GM21786 (cell line): Measurements from ENCODE around the gene CUL5.
"Not testable (repeated sequence)": the region's sequence is repeated elsewhere in the genome, so short reads cannot be mapped to it uniquely, and the experiment has no call there.

Source experiments
- ATAC-seq: cut with Tn5 transposase; IDR thresholded peaks from one replicate; pipeline ENCODE4 v1.9.1; 2021; ENCODE audit not compliant: unreplicated experiment

CUL5 gene

DNA sequence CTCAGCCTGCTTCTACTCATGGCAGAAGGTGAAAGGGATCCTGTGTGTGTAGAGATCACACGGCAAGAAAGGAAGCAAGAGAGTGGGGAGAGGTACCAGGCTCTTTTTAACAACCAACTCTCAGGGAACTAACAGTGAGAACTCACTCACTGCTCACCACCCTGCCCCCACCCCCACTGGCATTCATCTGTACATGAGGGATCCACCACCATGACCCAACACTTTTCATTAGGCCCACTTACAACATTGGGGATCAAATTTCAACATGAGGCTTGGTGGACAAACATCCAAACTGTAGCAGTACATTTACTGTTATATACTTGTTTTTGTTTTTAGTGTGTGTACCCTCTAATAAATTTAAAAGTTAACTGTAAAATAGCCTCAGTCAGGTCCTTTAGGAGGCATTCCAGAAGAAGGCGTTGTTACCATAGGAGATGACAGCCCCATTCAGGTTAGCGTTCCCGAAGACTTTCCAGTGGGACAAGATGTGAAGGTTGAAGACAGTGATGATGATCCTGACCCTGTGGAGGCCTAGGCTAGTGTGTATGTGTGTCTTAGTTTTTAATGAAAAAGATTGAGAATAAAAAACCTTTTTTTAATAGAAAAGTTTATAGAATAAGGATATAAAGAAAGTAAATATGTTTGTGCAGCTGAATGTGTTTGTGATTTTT lies 11.3 kb downstream of the CUL5 start:
- ATAC-seq, result no peak

DNA sequence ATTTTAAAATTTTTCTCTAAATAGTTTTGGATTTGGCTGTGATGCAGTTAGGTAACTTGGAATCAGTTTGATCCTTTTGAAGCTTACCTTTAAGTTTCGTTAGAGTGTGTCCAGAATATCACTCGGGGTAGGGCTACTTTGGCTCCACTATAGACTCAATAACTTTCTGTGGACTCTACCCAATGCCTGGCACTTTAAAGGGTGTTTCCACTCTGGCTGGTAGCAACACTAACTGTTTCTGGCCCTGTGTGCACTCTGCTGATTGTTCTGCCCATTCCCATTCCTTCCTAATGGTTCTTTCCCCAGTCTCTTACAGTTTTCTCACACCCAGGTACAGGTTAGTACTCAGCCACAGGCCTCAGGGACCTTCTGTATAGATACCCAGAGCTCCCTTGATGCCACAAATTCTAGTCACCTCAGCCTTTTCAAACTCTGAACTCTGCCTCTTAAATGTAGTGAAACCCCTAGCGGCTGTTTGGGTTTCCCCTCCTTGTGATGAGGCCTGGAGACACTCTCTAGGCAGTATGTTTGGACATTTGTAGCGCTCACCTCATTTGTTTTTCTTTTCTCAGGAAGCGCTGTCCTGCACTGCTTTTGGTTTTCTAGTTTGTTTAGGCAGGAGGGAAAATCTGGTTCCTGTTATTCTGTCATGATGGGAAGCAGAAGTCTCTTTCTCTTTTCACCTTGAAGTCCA lies 16.8 kb downstream of the CUL5 start:
- peak; percentile 94 for ATAC-seq

DNA sequence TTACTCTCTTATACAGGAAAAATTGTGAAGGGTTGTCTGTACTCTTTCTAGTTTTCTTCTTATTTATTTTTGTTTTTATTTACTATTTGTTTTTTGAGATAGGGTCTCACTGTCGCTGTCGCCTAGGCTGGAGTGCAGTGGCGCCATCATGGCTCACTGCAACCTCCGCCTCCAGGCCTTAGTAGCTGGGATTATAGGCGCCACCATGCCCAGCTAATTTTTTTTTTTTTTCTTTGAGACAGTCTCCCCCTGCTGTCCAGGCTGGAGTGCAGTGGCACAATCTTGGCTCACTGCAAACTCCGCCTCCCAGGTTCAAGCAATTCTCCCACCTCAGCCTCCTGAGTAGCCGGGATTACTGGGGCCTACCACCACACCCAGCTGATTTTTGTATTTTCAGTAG lies 18.4 kb downstream of the CUL5 start:
- ATAC-seq, result no peak

DNA sequence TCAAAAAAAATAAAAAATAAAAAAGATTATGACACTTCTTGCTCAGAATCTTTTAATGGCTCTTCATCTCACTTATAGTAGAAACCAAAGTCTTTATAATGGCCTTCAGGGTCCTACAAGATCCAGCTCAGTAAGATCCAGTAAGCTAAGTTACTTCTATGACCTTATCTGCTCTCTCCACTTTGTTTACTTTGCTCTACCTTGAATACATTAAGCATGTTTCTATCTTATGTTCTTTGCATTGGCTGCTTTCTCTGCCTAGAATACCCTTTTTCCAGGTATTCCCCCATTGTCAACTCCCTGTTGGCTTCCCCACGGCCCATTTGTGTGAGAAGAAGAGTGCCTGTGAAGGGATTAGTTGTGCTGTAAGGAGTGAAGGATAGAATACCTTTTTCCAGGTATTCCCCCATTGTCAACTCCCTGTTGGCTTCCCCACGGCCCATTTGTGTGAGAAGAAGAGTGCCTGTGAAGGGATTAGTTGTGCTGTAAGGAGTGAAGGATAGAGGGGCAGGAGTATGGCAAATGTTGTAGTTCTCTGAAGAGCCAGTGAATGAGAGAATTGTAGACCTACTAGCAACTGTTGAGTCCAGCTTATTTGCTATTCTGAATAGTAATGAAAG lies 20.2 kb downstream of the CUL5 start:
- not testable (repeated sequence) for ATAC-seq

DNA sequence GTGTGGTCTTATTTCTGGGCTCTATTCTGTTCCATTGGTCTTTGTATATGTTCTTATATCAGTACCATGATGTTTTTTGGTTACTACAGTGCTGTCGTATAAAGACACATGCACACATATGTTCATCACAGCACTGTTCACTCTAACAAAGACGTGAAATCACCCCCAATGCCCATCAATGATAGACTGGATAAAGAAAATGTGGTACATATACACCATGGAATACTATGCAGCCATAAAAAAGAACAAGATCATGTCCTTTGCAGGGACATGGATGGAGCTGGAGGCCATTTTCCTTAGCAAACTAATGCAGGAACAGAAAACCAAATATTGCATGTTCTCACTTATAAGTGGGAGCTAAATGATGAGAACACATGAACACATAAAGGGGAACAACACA lies 22.9 kb downstream of the CUL5 start:
- ATAC-seq, result not testable (repeated sequence)

DNA sequence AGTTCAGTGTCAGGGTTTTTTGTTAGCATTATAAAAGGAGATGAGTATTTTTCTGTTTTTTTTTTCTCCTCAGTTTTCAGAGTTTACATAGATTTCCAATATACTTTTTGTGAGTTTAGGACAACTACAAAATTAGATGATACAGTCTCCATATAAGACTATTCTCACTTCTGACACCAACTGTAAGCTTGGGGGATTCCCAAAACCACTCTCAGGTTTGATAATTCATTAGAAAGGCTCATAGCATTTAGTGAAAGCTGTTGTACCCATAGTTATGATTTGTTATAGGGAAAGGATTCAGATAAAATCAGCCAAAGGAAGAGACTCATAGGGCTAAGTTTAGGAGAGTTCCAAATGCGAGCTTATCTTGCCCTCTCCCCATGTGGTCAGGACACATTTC lies 24.1 kb downstream of the CUL5 start:
- no peak for ATAC-seq

DNA sequence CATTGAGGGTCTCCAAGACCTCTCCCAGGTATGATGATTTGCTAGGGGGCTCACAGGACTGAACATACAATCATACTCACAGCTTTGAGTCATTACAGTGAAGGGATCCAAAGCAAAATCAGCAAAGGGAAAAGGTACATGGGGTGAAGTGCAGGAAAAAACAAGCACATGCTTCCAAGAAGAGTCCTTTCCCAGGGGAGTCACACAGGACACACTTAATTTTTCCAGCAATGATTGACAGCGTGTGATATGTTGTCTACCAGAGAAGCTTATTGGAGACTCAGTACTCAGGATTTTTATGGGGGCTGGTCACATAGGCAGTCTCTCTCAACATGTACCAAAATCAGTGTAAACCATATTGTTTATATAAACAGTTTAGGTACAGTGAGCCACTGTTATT lies 25.3 kb downstream of the CUL5 start:
- ATAC-seq, result no peak

DNA sequence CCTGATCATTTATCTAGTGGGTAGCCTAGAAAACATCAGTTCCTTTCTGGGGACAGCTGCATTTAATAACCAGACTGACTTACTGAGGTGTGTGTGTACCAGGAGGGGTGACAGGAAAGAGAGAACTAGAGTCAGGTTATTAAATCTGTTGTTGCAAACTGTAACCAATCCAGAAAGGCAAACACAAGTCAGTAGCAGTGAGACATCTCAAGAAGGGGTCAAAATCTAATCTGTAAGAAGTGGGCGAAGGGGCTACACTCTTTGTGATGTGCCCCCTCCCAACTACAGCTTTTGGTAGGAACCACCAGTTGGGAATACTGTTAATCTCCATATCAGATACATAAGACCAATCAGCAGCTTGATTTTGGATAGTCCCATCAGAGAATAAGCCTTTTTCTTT lies 26.3 kb downstream of the CUL5 start:
- ATAC-seq, result no peak

DNA sequence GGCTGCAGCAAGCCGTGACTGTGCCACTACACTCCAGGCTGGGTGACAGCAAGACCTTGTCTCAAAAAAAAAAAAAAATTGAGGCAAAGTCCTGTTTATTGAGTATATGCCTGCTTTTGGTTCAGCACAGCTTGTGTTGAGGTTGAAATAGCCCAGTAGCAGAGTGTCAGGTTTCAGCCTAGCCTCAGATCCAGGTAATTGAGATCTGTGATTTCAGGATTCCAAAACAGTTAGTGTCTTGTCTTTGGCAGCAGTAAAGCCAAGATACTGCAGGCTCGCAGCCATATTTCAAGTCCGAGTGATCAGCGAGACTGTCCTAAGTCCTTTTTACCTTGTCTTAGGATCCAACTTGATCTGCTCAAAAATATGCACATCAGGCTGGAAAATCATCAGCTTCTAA lies 27.0 kb downstream of the CUL5 start:
- no peak for ATAC-seq

DNA sequence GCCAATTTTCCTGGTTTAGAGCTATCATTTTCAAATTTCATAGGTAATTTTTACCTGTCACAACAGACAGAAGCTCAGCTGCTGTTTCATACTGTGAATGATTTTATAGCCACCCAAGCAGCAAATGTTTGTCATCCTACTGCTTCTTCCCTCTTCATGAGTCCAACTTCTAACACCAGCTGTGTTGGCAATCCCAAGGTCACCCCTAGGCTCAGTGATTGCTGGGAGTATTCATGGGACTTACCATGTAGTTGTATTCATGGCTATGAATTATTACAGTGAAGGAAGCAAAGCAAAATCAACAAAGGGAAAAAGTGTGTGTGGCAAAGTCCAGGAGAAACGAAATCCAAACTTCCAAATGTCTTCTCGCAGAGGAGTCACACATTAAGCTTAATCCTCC lies 28.5 kb downstream of the CUL5 start:
- ATAC-seq, result no peak

DNA sequence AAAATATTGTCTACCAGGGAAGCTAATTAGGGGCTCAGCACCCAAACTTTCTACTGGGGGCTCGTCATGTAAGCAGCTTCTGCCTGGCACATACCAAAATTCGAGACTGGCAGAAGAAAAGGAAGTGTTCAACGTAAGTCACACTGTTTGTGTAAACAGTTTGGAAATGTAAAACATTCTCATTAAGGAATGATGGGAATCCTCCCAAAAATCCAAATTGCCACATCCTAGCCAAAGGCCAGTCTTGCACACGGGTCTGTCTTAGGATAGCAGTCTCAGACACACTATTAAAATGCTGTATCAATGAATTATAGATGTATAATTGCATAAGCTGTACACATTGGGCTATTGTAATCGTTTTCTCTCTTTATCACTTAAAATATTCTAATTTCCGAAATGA lies 28.9 kb downstream of the CUL5 start:
- no peak for ATAC-seq

DNA sequence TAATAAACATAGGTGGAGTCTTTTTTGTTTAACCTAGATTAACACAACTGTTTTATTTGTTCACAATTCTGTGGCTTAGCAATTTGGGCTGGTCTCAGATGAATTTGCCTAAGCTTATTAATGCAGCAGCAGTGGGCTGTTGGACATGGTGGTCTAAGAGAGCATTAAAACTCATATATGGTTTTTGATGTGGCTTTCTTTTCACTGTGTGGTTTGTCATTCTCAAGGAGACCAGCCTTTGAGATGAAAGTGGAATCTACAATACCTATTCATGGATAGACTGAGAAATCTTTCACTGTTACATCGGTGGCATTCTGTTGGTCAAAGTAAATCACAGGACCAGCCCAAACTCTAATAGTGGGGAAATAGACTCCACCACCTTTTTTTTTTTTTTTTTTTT lies 39.6 kb downstream of the CUL5 start:
- no peak for ATAC-seq

DNA sequence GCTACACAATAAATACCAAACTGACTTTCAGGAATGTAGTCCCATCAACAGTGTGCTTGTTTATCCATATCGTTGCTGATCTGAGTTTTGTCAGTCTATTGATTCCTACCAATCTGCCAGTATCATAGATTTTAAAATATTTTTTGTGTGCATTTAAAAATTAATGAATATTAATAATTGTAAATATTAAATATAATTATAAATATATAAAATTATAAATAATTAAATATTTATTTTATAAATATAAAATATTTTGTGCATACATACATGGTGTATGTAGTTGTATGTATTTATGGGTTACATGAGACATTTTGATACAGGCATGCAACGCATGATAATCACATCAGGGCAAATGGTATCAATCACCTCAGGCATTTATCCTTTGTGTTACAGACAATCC lies 53.6 kb downstream of the CUL5 start:
- ATAC-seq, result no peak

DNA sequence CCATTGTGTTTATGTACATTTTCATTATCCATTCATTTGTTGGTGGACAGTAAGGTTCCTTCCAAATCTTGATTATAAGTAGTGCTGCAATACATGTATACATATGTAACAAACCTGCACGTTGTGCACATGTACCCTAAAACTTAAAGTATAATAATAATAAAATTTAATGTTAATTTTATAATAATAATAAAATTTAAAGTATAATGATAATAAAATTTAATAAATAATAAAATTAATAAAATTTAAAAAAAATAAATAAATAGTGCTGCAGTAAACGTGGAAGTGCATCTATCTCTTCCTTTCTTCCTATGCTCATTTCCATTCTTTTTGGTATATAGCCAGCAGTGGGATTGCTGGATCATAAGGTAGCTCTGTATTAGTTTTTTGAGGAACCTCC lies 54.7 kb downstream of the CUL5 start:
- ATAC-seq, result no peak

DNA sequence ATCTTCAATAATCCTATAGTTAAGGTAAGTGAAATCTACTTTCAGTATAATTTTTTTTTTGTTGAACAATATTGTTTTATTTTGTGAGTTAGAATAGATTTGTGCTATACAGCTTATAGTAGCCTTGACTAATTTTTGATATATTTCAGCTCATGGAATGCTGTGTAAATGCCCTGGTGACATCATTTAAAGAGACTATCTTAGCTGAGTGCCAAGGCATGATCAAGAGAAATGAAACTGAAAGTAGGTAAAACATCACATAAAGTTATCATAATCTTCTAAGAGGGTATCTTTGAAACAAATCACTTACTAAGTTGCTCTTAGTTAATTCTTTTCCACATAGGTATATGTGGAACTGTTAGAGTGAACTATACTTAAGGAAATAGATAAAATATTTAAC lies 61.2 kb downstream of the CUL5 start:
- peak; percentile 73 for ATAC-seq

DNA sequence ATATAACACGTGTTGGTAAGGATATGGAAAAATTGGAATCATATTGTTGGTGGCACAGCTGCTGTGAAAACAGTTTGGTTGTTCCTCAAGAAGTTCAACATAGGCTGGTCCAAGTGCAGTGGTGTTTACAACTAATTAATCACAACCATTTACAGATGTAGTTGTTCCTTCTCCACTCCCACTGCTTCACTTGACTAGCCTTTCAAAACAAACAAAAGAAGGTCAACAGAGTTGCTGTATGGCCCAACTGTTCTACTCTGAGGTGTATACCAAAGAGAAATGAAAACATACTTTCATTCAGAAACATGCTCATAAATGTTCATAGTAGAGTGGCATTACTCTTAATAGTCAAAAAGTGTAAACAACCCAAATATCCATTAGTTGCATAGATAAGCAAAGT lies 76.1 kb downstream of the CUL5 start:
- ATAC-seq, result no peak

DNA sequence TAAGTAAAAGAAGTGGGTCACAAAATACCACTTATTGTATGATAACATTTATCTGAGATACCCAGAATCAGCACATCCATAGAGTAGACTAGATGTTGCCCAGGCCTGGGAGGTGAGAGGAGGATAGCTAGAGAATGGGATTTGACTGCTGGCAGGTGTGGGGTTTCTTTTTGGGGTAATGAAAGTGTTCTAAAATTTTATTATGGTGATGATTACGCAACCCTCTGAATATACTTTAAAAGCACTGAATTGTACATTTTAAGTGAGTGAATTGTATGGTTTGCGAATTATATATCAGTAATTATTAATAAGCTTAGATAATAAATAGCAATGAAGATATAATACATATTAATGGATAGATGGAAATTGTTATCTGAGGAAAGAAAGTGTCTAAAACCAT lies 77.0 kb downstream of the CUL5 start:
- no peak for ATAC-seq

DNA sequence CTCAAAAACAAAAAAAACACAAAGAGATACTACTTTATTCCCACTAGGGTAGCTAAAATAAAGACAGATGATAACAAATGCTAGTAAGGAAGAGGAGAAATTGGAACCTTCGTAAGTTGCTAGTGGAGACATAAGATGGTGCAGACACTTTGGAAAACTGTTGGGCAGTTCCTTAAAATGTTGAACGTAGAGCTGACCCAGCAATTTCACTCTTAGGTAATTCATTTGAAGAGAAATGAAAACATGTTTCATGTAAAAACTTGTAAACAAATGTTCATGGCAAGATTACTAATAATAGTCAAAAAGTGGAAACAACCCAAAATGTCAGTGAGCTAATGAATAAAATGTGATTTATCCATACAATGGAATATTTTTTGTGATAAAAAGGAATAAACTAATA lies 83.4 kb downstream of the CUL5 start:
- no peak for ATAC-seq

DNA sequence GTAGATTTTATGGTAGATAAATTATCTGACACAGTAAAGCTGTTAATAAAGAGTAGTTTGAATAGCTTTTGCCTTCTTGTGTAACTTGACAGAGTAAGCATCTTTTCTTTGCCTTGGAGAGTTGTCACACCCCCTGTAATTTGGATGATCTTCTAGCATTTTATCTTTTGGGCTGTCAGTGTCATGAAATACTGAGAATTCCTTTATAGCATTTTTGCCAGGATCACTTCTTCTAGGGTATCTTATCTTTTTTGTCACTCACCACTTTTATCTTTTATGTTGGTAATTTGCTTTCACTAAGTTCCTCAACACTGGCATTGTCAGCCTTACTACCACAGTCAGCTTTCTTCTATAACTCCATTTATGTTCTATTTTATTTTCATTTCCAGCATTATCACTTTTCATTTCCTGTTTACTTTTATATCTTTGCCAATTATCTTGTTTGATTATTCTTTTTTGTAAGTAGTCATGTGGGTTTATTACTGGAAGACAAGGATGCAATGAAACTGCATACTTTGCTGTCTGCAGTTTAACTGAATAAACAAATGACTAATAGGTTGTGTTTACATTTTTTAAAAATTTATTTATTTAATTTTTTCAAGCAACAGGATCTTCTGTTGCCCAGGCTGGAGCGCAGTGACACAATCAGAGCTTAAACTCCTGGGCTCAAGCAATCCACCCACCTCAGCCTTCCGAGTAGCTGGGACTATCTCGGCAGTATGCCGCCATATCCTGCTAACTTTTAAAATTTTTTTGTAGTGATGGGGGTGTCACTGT lies 84.6 kb downstream of the CUL5 start:
- ATAC-seq, result no peak

DNA sequence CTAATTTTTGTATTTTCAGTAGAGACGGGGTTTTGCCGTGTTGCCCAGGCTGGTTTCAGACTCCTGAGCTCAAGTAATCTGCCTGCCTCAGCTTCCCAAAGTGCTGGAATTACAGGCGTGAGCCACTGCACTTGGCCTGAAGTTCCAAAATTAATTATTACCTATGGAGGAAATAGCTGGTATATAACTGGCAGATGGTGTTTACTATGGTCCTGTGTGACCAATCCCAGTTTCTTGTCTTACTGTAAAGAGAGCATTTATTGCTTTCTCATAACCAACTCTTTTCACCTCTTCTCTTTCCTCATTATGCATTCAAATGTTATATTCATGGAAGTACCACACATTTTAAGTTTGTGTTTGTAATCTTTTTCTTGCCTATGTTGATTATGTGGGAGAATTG lies 88.5 kb downstream of the CUL5 start:
- no peak for ATAC-seq

DNA sequence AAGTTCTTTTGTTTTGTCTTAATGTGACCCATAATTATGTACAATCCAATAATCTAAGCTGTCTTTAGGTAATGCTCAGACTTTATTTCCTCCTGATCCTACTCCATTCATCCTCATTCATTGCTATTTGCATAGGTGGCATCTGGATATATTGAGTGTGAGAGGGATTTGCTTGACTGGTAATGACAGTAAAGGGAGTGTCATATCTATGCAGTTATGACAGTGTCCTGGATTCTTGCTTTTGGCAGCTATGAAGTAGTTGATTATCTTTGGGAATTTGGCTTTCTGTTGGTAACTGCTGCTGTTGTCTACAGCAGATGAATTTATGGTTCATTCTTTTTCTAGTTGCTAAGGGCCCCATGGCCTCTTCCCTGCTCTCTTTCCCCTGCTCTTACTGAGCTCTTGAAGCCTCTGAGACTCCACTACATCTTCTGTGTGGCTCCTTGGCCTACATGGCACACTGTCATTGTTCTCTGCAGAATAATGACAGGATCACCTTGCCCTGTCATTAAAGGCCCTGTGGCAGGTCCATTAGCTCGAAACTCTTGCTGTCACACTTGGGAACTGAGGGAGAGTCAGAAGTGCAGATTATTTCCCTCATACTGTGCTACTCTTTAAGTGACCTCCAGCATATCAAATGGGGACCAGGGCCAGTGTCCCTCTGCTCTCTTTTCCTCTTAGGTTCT lies 92.5 kb downstream of the CUL5 start:
- ATAC-seq, result no peak
